Islet of Langerhans (tissue), 1 donor: ENCODE measurements around the gene ZNHIT2.
"Not testable (repeated sequence)": the region's sequence is repeated elsewhere in the genome, so short reads cannot be mapped to it uniquely, and the experiment has no call there.

Experiments
- FAIRE-seq: peaks from one replicate; lab custom pipeline; 2011; peaks lifted over from hg19 to GRCh38; lab: Jason Lieb, UNC

The ZNHIT2 gene

DNA sequence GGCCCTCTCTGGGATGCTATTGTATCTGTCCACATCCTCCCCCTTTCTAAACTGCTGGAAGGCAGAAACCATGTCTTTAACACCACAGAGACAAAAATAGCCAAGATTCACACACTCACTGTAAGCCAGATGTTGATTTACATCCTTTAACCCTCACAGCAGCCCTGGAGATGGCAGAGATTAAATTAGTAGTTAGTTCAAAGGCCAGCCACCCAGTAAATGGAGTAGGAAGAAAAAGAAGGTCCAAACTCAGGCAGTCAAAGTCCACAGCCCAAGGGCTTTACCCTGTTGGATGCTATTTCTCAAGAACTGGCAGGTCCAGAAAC is 2.1 kb upstream of the ZNHIT2 start:
- FAIRE-seq, result no peak

DNA sequence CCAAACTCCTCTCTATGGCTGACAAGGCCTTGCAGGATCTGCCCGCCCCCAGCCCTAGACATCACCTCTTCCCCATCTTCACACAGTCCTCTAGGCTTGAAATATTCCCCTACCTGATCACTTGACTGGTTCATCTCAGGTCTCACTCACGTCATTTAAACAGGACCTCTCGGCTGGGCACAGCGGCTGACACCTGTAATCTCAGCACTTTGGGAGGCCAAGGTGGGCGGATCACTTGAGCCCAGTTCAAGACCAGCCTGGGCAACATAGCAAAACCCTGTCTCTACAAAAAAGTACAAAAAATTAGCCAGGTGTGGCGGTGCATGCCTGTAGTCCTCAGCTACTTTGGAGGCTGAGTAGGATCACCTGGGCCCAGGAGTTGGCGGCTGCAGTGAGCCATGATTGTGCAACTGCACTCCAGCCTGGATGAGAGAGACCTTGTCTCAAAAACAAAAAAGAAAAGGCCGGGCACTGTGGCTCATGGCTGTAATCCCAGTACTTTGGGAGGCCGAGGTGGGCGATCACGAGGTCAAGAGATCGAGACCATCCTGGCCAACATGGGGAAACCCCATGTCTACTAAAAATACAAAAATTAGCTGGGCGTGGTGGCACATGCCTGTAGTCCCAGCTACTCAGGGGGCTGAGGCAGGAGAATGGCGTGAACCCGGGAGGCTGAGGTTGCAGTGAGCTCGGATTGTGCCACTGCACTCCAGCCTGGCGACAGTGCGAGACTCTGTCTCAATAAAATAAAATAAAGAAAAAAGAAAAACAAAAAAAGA is 1.6 kb upstream of the ZNHIT2 start:
- FAIRE-seq, result not testable (repeated sequence)

DNA sequence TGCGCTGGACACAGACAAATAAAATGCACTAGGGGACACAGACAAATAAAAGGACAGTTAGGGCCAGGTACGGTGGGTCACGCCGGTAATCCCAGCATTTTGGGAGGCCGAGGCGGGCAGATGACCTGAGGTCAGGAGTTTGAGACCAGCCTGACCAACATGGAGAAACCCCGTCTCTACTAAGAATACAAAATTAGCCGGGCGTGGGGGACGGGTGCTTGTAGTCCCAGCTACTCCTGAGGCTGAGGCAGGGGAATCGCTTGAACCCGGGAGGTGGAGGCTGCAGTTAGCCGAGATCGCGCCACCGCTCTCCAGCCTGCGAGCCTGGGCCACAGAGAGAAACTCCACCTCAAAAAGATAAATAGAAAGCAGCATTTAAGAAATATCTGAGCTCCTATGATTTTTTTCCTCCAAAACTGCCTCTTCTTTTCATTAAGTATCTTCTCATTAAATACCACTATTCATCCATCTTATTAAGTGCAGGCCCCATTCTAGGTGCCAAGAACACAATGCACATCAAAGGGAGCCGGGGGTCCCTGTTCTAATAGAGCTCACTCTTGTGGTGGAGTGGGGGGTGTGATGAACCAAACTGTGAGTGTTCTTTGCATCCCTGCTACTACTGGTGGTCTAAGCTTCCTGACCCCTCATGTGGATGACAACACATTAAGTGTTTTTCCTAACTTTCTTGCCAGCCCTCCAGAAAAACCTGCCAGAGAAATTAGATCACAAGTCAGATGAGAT is 766 bp upstream of the ZNHIT2 start:
- FAIRE-seq, result no peak

GRCh38 chr11:65116370-65117205 is 913 bp downstream of the ZNHIT2 start:
- FAIRE-seq, result no peak

DNA sequence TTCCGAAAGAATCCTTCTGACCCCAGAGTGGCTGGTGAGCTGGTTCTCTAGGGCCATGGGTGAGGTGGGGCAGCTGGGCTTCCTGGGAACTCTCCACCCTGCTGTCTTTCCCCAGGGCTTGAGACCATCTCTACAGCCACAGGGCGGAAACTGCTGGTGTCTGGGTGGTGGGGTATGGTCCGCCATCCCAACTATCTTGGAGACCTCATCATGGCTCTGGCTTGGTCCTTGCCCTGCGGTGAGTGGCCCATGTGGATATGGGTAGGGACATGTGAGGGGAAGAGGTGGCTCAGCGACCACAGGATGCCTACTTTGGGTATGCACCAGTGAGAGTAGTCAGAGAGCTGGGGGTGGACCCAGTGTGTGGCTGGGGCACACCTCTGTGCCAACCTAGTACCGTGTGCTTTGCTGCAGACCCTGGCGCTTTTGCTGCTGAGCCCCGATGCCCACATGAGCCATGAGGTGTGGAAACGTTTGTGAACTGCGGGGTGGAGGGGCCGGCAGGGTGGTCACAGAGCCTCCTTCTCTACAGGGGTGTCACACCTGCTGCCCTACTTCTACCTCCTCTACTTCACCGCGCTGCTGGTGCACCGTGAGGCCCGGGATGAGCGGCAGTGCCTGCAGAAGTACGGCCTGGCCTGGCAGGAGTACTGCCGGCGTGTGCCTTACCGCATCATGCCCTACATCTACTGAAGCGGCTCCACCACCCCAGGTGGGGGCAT is 2.0 kb downstream of the ZNHIT2 start:
- no peak for FAIRE-seq

DNA sequence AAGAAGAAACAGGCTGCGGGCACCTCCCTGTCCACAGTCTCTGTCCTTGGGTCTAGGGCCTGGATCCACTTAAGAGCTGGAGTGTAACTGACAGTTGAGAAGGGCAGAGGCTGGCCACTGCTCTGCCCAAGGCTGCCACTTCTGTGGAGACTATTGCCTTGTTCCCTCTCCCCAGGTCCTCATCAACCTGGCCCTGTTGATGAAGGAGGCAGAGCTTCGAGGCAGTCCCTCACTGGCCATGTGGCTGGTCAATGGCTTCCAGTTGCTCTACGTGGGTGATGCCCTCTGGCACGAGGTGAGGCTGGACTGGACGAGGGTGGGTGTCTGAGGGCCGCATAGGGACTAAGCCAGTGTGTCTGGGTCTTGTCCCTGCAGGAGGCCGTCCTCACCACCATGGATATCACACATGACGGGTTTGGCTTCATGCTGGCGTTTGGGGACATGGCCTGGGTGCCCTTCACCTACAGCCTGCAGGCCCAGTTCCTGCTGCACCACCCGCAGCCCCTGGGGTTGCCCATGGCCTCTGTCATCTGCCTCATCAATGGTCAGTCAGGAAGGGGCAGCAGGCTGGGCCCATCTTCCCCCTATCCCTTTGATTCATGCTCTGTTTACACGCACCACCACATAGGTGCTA is 2.8 kb downstream of the ZNHIT2 start:
- no peak for FAIRE-seq

- no peak for FAIRE-seq
Observed at GRCh38 chr11:65113839-65114238, 3.7 kb downstream of the ZNHIT2 start.

GRCh38 chr11:65113361-65113756 is 4.1 kb downstream of the ZNHIT2 start:
- FAIRE-seq, result no peak

GRCh38 chr11:65112546-65113360 is 4.7 kb downstream of the ZNHIT2 start:
- FAIRE-seq, result no peak

GRCh38 chr11:65111744-65112545 is 5.6 kb downstream of the ZNHIT2 start, which contains the start of gene TM7SF2:
Gene TM7SF2, plus strand, starts transcription at chr11:65111872. Its CDS starts 144 bp downstream, at chr11:65112016.
- no peak for FAIRE-seq

- no peak for FAIRE-seq
Observed at GRCh38 chr11:65111159-65111743, 6.2 kb downstream of the ZNHIT2 start.

GRCh38 chr11:65110354-65110861 is 7.1 kb downstream of the ZNHIT2 start:
- FAIRE-seq, result no peak

DNA sequence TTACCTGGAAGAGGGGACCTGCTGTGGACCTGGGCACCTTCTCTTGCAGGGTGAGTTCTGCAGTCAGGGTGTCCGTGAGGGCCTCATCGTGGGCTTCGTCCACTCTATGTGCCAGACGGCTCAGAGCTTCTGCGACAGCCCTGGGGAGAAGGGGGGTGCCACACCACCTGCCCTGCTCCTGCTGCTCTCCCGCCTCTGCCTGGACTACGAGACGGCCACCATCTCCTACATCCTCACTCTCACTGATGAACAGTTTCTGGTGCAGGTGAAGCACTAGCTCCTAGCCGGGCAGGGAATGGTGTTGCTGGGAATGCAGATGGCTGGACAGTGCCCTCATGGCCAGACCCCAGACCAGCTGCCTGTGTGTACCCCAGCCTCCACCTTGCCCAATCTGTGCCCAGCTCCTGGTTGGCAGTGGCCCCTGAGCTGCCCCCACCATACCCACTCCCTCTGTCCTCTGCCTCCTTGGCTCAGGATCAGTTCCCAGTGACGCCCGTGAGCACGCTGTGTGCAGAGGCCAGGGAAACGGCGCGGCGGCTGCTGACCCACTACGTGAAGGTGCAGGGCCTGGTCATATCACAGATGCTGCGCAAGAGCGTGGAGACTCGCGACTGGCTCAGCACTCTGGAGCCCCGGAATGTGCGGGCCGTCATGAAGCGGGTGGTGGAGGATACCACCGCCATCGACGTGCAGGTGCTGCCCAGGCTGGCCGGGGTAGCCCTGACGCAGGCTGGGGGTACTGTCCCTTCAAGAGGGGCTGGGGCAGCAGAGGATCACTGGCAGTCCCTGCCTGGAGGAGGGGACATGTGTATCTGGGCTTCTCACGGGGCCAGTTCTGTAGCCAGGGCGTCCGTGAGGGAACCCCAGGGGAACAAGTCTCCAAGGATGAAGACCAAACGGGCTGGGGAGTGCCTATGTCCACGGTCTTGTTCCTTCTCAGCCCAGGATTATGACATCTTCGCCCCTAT is 8.0 kb downstream of the ZNHIT2 start:
- FAIRE-seq, result no peak

DNA sequence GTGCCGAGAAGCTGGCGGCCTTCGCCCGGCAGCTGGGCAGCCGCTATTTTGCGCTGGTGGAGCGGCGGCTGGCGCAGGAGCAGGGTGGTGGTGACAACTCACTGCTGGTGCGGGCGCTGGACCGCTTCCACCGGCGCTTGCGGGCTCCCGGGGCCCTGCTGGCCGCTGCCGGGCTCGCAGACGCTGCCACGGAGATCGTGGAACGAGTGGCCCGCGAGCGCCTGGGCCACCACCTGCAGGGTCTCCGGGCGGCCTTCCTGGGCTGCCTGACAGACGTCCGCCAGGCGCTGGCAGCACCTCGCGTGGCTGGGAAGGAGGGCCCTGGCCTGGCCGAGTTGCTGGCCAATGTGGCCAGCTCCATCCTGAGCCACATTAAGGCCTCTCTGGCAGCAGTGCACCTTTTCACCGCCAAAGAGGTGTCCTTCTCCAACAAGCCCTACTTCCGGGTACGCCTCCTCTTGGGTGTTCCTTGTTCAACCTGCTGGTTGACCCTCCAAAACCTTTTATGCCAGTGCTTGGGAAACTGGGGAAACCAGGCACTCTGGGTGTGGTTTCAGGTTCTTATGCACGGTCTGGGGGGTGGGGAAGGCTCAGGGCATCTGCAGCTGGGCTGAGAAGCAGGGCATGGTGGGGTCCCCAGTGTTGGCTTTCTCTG is 8.9 kb downstream of the ZNHIT2 start:
- FAIRE-seq, result no peak

GRCh38 chr11:65107751-65108468 is 9.6 kb downstream of the ZNHIT2 start:
- no peak for FAIRE-seq

- no peak for FAIRE-seq
Observed at GRCh38 chr11:65107078-65107477, 10.4 kb downstream of the ZNHIT2 start.

- no peak for FAIRE-seq
Observed at GRCh38 chr11:65104628-65105027, 12.9 kb downstream of the ZNHIT2 start.
